ENCODE measurements around the gene GNA14. TPM values are rescaled to one million over a fixed set of nuclear protein-coding genes. Genes with fewer than 3 reads are reported as not detected.

The GNA14 gene
- total RNA-seq: 4.6 and 7.5 TPM in 2 replicates

GRCh38 chr9:77648234-77649108 is at the start of gene GNA14:
TSS of gene GNA14 (minus strand) at chr9:77648322. CDS start at chr9:77647793, 529 bp downstream.

Small RNA genes within 50 kb of the gene (small RNA-seq; reads per million reads assigned to genes)
- gene RNU6-1303P: not detected

Data from vein endothelial cell (primary cell).